NCI-H69 (cell line): ENCODE results near the gene SPTA1.

Experiments used
- DNase-seq: peaks from one replicate; lab custom pipeline; 2025; lab: John Stamatoyannopoulos, UW

The SPTA1 gene

GRCh38 chr1:158685085-158685484, 1.4 kb downstream of the SPTA1 start:
- no peak for DNase-seq

GRCh38 chr1:158681606-158682005, 4.9 kb downstream of the SPTA1 start:
- DNase-seq, result no peak

- no peak for DNase-seq
Observed at GRCh38 chr1:158679289-158679688, 7.2 kb downstream of the SPTA1 start.

- no peak for DNase-seq
Observed at GRCh38 chr1:158675563-158676323, 10.8 kb downstream of the SPTA1 start.

- DNase-seq, result no peak
Observed at GRCh38 chr1:158674302-158674701, 12.2 kb downstream of the SPTA1 start.

- DNase-seq, result no peak
Observed at GRCh38 chr1:158666037-158666436, 20.5 kb downstream of the SPTA1 start.

- DNase-seq, result no peak
Observed at GRCh38 chr1:158654571-158654970, 31.9 kb downstream of the SPTA1 start.

- no peak for DNase-seq
Observed at GRCh38 chr1:158654086-158654485, 32.4 kb downstream of the SPTA1 start.

- DNase-seq, result no peak
Observed at GRCh38 chr1:158652721-158653334, 33.7 kb downstream of the SPTA1 start.

- no peak for DNase-seq
Observed at GRCh38 chr1:158649052-158649451, 37.5 kb downstream of the SPTA1 start.

- DNase-seq, result no peak
Observed at GRCh38 chr1:158646465-158646864, 40.0 kb downstream of the SPTA1 start.

GRCh38 chr1:158644449-158644848, 42.1 kb downstream of the SPTA1 start:
- DNase-seq, result no peak

GRCh38 chr1:158638904-158639303, 47.6 kb downstream of the SPTA1 start:
- DNase-seq, result no peak

- DNase-seq, result no peak
Observed at GRCh38 chr1:158638146-158638545, 48.4 kb downstream of the SPTA1 start.

- DNase-seq, result no peak
Observed at GRCh38 chr1:158613764-158614163, 72.8 kb downstream of the SPTA1 start.

GRCh38 chr1:158611916-158612315, 74.6 kb downstream of the SPTA1 start:
- DNase-seq, result no peak

GRCh38 chr1:158607296-158607695, 79.2 kb downstream of the SPTA1 start:
- DNase-seq, result no peak

GRCh38 chr1:158604968-158605367, 81.5 kb downstream of the SPTA1 start, which contains the start of gene OR10Z1:
Gene OR10Z1, plus strand, starts transcription at chr1:158605268. Its CDS starts 1,171 bp downstream, at chr1:158606439.
- DNase-seq, result no peak

- no peak for DNase-seq
Observed at GRCh38 chr1:158600735-158601134, 85.8 kb downstream of the SPTA1 start.

GRCh38 chr1:158586942-158587341, 99.6 kb downstream of the SPTA1 start:
- DNase-seq, result no peak

- no peak for DNase-seq
Observed at GRCh38 chr1:158583962-158584361, 102.6 kb downstream of the SPTA1 start.

GRCh38 chr1:158579733-158580132, 106.8 kb downstream of the SPTA1 start, which contains the start of gene OR10X1:
Gene OR10X1, minus strand, starts transcription at chr1:158579899. Its CDS starts 0 bp downstream, at chr1:158579899.
- DNase-seq, result no peak

- no peak for DNase-seq
Observed at GRCh38 chr1:158577561-158577960, 109.0 kb downstream of the SPTA1 start.

GRCh38 chr1:158572226-158572625, 114.3 kb downstream of the SPTA1 start:
- no peak for DNase-seq
